Stimulated activated CD4-positive, alpha-beta T cell treated with anti-CD3 and anti-CD28 coated beads, Interleukin-12 subunit alpha, Interleukin-12 subunit beta, amount 100 ng/mL, for 24 hours (primary cell): ENCODE measurements around the gene TGFBR2.
"Not testable (repeated sequence)": the region's sequence is repeated elsewhere in the genome, so short reads cannot be mapped to it uniquely, and the experiment has no call there.

Source experiments
- DNase-seq, 2 experiments: peaks; one replicate each; pipeline ENCODE4 v3.0.0-alpha.2; 2020; ENCODE audit warnings: low read depth in 2 of 2

TGFBR2 gene

DNA sequence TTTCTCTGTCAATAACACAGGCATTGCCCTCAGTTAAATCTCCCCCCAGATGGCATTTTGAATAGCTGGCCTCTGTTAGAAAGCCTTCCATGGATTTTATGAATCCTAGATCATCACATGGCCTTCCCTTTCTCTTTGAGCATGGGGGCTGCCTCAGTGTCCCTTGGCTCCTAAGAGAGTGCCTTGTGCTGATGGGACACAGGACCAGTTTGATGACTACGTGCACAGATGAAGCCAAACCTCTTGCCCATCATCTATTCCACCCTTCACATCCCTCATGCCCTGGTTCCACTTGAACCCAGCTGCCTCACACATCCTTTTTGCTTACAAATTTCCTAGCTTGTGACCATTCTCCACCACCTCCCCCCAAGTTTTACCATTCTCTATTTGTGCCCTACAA is 12.9 kb downstream of the TGFBR2 start:
- no peak for DNase-seq

DNA sequence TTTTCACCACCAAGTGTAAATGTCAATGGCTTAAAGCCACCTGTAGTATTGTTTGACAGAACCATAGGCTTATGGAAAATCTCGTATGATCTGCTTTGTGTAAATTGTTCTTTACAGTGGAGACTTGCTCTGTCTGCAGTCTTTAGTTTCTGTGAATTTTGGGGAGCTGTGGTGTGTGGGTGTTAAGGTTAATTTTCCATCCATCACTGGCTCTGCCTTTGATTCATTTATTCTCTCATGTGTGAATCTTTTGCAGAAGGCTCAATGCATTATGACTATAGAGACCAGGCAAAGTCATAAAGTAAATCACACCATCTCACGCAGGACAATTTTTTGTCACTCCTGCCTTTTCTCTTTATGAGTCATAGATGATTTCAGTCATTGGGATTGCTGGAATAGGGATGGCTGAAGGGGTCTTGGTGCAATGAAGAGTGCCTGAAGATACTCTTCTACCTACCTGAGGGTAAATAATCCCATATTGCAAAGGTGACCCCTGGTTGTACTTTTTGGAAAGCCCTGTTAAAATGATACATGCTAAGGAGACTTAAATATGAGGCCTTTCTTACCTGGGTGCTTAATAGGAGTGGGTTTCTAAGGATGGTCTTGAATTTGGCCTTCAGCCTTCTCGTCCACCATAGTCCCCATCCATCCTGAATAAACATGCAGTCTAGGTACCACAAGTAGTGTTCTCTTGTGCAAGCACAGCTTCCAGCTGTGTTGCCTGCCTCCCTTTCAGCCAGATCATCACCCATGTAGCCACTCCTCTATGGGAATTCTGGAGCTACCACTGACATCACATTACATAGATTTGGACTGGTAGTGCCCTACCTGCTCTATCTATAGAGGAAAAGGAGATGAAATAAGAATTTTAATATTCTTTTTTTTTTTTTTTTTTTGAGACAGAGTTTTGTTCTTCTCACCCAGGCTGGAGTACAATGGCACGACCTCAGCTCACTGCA is 14.3 kb downstream of the TGFBR2 start:
- DNase-seq, result peak in 1 of 2 experiments; percentile 37

DNA sequence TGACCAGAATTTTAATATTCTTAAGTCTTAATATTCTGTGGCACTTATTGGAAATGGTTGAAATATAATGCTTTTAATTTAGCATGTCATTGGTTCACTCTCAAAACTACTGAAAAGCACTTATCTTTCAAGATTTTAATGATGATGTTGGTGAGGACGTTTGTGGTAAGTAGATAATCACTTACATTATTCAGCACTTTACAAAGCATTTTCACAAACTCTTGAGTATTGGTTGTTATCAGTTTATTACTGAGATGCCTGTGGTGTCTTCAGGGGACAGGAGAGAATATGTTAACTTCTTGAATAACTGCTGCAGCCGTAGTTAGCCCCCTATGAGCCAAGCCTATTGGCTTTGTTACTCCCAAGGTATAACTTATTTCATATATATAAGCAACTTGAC is 15.2 kb downstream of the TGFBR2 start:
- no peak for DNase-seq

DNA sequence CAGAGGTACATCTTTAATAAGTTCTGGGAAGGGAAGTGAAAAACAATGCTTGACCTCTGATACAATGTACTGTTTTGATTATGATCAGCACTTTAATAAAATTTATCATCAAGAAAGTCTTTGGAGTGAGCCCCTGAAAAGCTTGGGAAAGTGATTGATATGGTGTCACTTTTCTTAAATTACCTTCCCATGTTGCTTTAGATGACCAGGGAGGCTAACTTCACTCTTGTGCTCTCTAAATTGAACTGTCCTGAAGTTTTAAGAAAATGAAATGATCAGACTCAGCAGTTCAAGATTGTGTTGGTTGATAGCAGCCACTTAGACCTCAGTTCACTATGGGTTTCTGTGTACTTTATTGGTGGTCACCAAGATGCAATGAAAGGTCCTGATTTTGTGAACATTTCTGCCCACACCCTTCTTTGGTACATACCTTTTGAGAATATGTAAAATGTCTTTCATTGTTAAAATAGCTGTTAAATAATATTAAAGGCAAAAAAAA is 15.7 kb downstream of the TGFBR2 start:
- DNase-seq, result no peak

DNA sequence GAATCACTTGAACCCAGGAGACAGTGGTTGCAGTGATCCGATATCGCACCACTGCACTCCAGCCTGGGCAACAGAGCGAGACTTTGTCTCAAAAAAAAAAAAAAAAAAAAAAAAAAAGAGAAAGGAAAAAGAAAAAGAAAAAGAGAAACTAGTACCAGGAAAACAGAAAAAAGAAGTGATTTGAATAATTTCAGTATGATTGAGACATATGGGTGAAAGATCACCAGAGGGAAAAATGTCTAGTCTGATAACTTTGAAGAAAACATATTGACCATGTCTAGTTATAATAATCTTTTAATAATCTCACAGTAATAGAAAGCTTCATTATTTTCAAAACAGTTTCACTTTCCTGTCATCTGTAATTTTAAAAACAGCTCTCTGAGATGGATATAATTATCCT is 16.4 kb downstream of the TGFBR2 start:
- no peak for DNase-seq

DNA sequence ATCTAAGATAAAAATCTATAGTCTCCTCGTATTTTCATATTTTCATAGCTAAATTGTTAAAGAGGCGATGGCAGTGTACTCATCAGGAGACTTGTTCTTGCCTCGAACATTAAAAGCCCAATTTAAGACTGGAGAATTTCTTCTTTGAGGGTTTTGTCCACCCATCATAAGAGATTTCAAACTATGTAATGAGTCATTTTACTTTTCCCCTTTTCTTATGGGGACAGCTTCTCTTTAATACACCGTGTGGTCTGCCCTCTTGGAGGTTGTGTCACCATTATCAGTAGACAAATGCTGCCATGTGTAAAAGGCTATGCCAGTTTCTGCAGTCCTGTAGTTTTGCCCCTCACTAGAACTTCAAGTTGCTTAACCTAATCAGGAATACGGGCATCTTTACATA is 16.9 kb downstream of the TGFBR2 start:
- no peak for DNase-seq

DNA sequence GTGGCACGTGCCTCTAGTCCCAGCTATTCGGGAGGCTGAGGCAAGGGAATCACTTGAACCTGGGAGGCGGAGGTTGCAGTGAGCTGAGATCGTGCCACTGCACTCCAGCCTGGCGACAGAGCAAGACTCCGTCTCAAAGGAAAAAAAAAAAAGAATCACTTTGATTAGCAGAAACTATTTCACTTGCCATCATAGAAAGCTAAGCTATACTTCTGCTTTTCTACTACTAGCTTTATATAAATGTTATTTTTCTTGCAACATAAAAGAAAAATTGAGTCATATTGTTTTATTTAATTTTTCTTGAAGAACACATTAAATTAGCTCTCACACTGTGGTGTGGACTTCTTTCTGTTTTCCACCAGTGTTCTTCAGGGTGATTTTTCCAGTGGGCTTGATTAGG is 18.1 kb downstream of the TGFBR2 start:
- not testable (repeated sequence) for DNase-seq

DNA sequence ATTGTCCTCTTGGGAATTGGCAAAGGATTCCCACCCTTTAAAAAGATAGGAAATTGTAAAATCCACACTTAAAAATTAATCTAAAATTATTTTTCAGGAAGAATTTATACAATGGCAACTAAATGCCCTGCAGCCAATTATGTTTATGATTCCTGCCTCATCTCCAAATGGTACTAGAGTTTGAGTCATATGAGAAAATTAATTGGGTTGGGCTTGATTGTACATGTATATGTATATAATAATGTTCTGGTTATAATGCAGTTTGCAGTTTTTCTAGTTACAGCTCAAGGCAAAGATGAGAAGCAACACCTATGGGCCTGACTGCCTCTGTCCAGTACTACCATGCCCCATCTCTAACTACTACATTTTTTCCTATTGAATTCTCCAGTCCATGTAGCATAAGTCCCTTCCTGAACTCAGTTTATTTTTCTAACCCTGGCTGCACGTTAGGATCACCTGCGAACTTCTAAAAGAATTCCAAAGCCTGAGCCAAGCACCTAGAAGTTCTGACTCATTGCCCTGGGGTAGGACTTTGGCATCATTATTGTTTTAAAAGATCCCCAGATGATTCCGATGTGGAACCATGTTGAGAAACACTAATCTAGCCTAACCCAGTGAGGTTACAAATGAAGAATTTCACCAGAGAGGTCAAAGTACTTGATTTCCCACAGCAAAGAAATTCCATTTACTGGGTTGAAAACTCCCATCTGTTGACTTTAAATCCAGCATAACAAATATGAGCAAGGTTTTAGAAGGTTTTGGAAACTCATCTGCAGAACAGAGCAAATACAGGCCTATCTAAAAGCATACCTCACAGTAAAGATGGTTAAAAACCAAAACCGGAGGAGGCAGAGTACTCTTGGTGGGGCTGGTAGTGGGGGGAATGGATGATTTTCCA is 19.4 kb downstream of the TGFBR2 start:
- no peak for DNase-seq

DNA sequence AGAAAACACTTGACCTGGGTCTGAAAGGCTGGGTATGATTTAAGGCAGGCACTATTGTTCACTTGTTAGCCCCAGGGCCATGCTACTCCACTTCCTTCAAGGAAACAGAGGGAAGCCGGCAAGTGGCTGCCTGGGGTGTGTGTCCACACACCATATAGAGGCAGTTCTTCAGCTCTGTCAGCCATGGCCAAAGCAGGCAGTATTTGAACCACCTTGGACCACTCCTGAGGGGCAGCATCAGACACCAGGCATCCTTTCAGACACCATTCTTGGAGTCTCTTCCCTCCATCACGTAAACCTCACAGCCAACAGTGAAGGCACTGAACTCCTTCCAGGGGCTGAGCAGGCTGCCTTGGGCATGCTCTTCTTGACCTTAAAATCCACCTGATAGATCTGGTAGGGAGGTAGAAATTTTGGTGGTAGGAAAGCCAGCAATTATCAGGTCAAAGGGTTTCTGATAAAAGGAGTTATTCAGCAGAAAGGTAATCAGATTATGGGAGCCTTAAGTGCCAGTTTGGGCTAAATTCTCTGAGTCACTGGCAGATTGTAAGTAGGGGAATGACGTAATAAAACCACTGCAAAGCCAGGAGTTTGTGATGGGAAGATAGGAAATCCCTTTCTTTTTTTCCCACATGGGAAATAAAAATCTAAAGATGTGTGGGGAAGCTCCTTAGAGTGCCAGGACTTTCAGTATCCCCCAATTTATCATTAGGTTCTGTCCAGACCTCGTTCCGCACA is 20.2 kb downstream of the TGFBR2 start:
- no peak for DNase-seq

DNA sequence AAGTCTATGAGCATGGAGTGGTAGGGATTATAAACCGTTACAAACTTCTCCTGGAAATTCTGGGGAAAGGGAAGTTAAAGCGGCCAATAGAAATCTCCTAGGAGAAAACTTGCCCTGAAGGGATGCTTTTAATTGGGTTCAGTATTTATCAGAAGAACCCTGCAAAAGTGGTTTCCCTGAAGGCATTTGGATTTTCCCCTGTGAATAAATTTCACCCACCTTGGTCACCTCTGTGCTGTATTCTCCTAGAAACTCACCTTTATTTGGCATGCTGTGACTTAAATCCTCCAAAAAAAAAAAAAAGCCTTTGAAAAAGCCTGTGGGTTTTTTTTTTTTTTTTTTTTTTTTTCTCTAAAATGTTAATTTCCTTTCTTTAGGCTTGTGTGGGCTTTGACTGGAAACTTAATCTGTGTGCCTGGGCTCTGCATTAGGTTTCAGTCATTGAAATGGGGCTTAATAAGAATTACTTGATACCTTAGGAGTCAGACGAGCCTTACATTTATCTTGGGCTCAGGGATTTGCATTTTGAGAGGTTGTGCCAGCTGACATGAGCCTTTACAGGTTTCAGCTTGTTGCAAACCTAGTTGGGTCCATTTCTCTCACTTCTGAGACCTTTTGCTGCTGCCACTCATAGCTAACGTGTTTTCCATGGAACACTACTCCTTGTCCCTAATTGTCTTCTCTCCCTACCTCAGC is 22.0 kb downstream of the TGFBR2 start:
- no peak for DNase-seq

DNA sequence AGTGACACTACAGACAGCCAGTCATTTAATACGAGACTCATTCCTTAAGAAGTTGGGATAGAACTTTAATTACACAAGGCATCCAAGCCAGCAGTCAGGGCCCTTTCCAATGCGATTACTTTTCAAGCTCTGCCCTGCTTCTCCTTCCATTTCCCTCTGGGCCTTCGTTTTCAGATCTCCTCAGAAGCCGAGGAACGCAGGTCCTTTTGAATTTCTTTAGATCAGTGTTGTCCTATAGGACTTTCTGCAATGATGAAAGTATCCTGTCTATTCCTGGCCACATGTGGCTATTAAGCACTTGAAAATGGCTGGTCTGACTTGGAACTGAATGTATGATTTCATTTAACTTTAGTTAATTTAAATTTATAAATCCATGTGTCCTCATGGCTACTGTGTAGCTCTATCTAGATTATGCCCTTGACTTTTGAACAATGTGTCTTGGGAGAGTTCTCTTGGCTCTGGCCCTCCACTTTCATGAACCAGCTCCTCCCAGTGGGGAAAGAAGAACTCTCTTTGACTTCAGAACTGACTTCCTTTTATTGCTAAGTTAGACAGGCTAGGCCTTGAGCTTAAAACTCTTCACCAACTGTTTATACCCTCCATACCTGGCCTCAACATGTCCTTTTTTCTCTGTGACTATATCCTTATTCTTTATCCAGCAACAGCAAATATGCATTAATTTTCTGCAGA is 22.6 kb downstream of the TGFBR2 start:
- DNase-seq, result no peak

DNA sequence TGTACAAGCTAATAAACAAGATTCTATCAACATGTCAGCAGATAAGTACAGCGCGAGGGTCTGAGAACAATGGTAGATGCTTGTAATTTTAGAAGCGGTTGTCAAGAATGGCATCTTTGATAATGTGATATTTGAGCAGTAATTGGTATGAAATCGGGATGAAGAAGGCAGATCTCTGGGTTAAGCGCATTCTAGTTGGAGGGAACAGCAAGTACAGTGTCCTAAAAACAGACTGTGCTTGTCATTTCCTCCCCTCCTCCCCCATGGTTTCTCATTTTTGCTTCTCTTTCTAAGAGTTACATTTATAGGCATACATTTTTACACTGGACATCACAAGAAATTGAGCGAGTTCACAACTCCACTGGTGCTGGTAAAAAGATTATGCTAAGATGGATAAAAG is 23.3 kb downstream of the TGFBR2 start:
- no peak for DNase-seq

DNA sequence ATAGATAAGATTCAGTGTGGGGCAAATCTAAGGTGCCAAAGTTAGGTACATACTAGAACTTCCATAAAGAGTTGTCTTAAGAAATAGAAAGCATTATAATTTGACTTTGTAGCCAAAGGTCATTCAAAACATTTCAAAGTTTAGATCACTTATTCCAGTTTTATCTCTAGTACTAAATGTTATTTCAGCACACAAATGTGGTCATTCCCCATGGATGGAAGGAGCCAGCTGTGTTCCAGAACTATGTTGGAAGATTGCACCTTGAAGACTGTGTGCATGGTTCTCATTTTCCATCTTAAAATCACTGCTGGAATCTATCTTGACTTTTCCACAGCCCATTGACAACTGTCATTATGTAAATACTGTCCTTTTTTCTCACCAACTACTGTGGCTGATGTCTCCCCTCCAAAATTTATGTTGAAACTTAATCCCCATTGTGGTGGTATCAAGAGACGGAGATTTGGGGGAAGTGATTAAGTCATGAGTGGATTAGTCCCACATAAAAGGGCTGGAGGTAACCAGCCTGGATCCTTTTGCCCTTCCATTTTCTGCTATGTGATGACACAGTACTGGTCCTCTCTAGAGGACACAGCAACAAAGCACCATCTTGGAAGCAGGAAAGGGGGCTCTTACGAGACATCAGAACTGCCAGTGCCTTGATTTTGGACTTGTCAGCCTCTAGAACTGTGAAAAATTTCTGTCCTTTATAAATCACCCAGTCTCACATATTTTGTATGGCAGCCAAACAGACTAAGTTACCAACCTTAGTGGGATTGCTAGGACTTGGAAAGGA is 24.0 kb downstream of the TGFBR2 start:
- no peak for DNase-seq

DNA sequence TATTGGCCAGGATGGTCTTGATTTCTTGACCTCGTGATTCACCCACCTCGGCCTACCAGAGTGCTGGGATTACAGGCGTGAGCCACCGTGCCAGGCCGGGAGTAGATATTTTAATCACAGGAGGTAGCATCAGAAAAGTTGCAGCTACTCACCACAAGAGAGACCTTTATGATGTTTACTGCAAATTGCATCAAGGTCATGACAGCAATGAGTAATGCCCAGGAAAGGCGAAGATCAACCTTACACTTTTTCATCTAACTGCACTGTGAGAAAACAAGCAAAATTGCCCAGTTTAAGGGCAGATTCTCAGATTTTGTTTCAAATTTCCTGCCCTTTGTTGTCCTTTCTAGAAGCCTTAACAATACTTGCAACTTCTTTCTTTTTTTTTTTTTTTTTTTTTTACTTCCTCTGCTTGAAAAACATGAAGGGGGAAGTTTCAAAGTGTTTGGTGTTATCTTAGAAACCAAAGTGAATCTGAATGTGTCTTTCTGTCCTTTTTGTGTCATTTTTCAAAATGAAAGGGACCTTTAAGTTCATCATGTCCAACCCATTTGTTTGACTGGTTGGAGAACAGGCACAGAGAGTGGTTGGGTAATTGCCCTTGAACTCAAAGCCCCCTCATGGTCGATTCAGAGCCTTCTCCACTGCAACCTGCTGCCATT is 25.0 kb downstream of the TGFBR2 start:
- DNase-seq, result peak in 1 of 2 experiments; percentile 50

DNA sequence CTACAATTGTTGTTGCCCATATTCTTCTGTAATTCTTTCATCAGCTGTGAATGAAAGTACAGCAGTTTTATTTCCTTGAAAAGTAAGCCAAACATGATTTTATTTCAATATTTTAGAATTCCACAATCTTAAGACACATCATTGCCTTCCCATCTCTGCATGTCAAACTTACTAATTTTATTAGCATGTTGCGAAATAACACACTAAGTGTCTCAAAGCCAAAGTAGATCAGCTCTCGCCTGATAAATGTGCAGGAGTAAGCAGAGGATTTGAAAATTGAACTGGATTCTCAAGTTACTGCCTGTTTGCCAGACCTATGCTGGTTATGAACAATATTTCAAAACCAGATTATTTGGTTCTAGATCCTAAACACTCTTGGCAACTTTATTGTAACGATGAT is 25.7 kb downstream of the TGFBR2 start:
- DNase-seq, result no peak

DNA sequence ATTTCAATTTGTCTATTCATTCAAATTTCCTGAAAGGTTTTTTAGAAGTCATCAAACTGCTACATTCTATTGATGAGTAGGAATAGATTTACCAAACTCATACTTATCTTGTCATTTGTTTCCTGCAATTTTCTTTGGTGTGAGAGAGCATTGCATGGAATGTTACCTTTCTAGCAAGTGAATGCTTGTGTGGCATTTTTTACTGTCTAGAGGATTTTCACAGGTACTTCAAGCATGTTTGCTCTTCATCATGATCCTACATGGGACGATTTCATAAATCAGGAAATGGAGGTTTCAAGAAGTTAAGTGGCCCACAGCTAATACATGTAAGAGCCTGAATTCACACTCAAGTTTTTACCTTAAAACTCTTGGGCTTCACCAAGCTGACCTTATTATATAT is 26.1 kb downstream of the TGFBR2 start:
- DNase-seq, result no peak

DNA sequence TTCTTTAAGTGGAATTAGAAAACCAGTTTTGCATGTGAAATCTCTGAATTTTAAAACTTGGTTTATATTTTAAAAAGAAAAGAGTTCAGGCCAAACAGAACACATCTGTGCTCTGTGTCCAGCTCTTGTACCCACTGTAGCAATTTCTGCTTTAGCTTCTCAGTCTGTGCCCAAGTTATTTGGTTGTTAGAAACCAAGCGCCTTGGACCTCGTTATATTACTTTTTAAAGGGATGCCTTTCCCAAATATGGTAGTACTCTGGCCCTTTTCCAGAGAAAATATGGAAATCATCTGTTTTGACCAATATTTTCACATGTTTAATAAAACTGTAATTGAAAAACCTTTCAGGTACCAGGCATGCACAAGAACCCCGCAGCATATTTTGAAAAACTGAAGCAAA is 27.3 kb downstream of the TGFBR2 start:
- DNase-seq, result no peak

DNA sequence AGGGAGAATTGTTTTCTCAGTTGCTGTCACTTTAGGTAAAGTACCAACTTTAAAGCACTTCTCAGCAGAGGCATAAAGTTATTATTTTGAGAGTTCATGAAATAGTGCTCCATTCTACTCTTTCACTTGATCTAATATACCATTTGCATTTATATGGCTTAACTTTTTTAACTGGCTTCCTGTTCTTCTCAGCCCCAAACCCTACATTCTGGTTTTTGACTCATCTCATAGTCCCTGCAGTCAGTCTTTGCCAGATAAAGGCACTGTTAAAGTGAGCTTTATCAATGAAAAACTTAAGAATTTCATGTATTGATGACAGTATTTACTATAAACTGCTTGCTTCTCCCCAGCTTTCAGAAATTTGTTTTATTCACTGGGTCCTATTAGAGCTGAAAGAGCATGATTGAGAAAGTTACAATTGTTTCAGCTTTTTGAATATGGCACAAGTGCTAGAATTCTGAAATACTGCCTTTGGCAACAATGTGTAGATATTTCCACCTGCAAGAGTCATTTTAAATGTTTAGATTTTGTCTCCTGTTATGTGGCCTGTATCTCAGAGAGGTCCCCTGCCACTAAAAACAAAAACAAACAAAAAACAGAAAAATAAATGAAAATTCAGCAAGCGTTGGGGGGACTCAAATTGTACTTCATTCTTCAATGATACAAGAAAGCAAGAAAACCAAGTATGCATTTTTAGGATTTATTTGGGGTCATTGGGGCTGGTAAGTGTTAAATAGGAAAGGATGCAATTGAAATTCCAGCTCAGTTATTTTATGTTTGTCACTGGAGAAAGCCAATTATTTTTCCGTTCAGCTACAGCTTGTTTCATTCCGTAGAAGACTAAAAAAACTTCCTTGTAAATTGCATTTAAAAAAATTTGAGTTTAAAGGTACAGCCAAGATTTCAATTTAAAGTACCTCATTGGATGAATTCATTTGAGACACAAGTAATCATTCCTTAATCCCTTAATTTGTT is 28.6 kb downstream of the TGFBR2 start:
- no peak for DNase-seq
